ENCODE results near the gene CYP4F8.

DNA sequence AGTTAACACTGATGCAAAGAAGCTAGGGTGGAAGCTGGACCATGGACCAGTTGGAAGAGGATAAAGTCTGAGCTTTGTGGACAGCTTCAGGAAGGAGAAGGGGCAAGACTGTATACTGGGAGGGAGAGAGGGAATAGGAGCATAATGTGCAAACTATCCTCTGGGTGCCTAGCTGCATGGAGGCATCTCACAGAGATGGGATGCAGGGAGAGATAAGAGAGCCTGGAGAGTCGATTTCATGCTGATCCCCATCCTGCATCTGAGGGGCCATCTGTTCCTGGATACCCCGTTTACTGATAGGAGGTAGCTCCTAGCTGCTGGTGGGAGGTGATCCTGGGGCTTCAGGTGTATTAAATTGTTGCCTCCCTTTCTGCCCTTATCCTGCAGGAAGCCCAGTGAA, 34.5 kb downstream of the CYP4F8 start:
- TF ChIP-seq POLR2A (IDR thresholded peaks at IDR 0.05): no peak
- TF ChIP-seq, protein P1, sequence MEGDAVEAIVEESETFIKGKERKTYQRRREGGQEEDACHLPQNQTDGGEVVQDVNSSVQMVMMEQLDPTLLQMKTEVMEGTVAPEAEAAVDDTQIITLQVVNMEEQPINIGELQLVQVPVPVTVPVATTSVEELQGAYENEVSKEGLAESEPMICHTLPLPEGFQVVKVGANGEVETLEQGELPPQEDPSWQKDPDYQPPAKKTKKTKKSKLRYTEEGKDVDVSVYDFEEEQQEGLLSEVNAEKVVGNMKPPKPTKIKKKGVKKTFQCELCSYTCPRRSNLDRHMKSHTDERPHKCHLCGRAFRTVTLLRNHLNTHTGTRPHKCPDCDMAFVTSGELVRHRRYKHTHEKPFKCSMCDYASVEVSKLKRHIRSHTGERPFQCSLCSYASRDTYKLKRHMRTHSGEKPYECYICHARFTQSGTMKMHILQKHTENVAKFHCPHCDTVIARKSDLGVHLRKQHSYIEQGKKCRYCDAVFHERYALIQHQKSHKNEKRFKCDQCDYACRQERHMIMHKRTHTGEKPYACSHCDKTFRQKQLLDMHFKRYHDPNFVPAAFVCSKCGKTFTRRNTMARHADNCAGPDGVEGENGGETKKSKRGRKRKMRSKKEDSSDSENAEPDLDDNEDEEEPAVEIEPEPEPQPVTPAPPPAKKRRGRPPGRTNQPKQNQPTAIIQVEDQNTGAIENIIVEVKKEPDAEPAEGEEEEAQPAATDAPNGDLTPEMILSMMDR (IDR thresholded peaks at IDR 0.05): no peak

All from lower leg skin (tissue), 3 donors.